ENCODE data around the gene LRRC7. TPM values are rescaled to one million over a fixed set of nuclear protein-coding genes. Genes with fewer than 3 reads are reported as not detected.

Gene LRRC7
- total RNA-seq, 2 donors from 2014 or later: not detected

GRCh38 chr1:69733061-69733460 is 165.3 kb downstream of the LRRC7 start:
- DNase-seq: no peak
- no peaks in the 10 kb centered on the region for H3K27me3 Mint-ChIP-seq

GRCh38 chr1:69737527-69738185 is 169.9 kb downstream of the LRRC7 start:
- Mint-ChIP-seq H3K4me3 (no peak overlapping the region), H3K4me1 (no peaks in the 10 kb centered on the region), H3K27me3 (no peaks in the 10 kb centered on the region), H3K27ac (no peak overlapping the region), H3K36me3 (ENCODE audit: low read depth) (no peaks in the 10 kb centered on the region)
- no peaks in the 10 kb centered on the region for H3K9me3 ChIP-seq (ENCODE audit: control insufficient read depth, low read length, poor library complexity, severe bottlenecking)
- ATAC-seq (no peak), DNase-seq (no peak)

More at GRCh38 chr1:69733061-69733460, 165.3 kb downstream of the LRRC7 start:
- Mint-ChIP-seq H3K4me1 (no peaks in the 10 kb centered on the region), H3K27ac (no peak overlapping the region), H3K4me3 (no peak overlapping the region), H3K36me3 (ENCODE audit: low read depth) (no peaks in the 10 kb centered on the region)
- no peaks in the 10 kb centered on the region for H3K9me3 ChIP-seq (ENCODE audit: control insufficient read depth, low read length, poor library complexity, severe bottlenecking)
- ATAC-seq: no peak

GRCh38 chr1:69738458-69739250 is 170.9 kb downstream of the LRRC7 start:
- H3K27me3 Mint-ChIP-seq: no peaks in the 10 kb centered on the region
- no peak overlapping the region for H3K4me3 Mint-ChIP-seq
- ATAC-seq: no peak
- no peaks in the 10 kb centered on the region for H3K9me3 ChIP-seq (ENCODE audit: control insufficient read depth, low read length, poor library complexity, severe bottlenecking)
- DNase-seq: no peak
- no peaks in the 10 kb centered on the region for H3K4me1 Mint-ChIP-seq
- no peaks in the 10 kb centered on the region for H3K36me3 Mint-ChIP-seq (ENCODE audit: low read depth)
- no peak overlapping the region for H3K27ac Mint-ChIP-seq

GRCh38 chr1:69739251-69739605 is 171.5 kb downstream of the LRRC7 start:
- Mint-ChIP-seq H3K36me3 (ENCODE audit: low read depth) (no peaks in the 10 kb centered on the region), H3K27me3 (no peaks in the 10 kb centered on the region), H3K27ac (no peak overlapping the region), H3K4me1 (no peaks in the 10 kb centered on the region), H3K4me3 (no peak overlapping the region)
- ATAC-seq (no peak), DNase-seq (no peak)
- H3K9me3 ChIP-seq (ENCODE audit: control insufficient read depth, low read length, poor library complexity, severe bottlenecking): no peaks in the 10 kb centered on the region

GRCh38 chr1:69743146-69743545 is 175.4 kb downstream of the LRRC7 start:
- Mint-ChIP-seq H3K27me3 (no peaks in the 10 kb centered on the region), H3K4me1 (no peaks in the 10 kb centered on the region), H3K4me3 (no peak overlapping the region), H3K27ac (no peak overlapping the region), H3K36me3 (ENCODE audit: low read depth) (no peaks in the 10 kb centered on the region)
- no peak for DNase-seq
- no peak for ATAC-seq
- no peaks in the 10 kb centered on the region for H3K9me3 ChIP-seq (ENCODE audit: control insufficient read depth, low read length, poor library complexity, severe bottlenecking)

- no peak for ATAC-seq
- no peak overlapping the region for H3K27ac Mint-ChIP-seq
- H3K4me1 Mint-ChIP-seq: no peaks in the 10 kb centered on the region
- H3K27me3 Mint-ChIP-seq: no peaks in the 10 kb centered on the region
- no peak for DNase-seq
- H3K9me3 ChIP-seq (ENCODE audit: control insufficient read depth, low read length, poor library complexity, severe bottlenecking): no peaks in the 10 kb centered on the region
- H3K4me3 Mint-ChIP-seq: no peak overlapping the region
- H3K36me3 Mint-ChIP-seq (ENCODE audit: low read depth): no peaks in the 10 kb centered on the region
Measured at GRCh38 chr1:69744381-69744780, 176.7 kb downstream of the LRRC7 start.

- ATAC-seq: no peak
- no peak for DNase-seq
- H3K4me1 Mint-ChIP-seq: no peaks in the 10 kb centered on the region
- H3K4me3 Mint-ChIP-seq: no peak overlapping the region
- no peaks in the 10 kb centered on the region for H3K36me3 Mint-ChIP-seq (ENCODE audit: low read depth)
- no peaks in the 10 kb centered on the region for H3K9me3 ChIP-seq (ENCODE audit: control insufficient read depth, low read length, poor library complexity, severe bottlenecking)
- H3K27me3 Mint-ChIP-seq: no peaks in the 10 kb centered on the region
- H3K27ac Mint-ChIP-seq: no peak overlapping the region
Measured at GRCh38 chr1:69747207-69747606, 179.5 kb downstream of the LRRC7 start.

GRCh38 chr1:69750638-69751037 is 182.9 kb downstream of the LRRC7 start:
- H3K9me3 ChIP-seq (ENCODE audit: control insufficient read depth, low read length, poor library complexity, severe bottlenecking): no peaks in the 10 kb centered on the region
- Mint-ChIP-seq H3K27me3 (no peaks in the 10 kb centered on the region), H3K4me3 (no peak overlapping the region), H3K27ac (no peak overlapping the region), H3K4me1 (no peaks in the 10 kb centered on the region), H3K36me3 (ENCODE audit: low read depth) (no peaks in the 10 kb centered on the region)
- no peak for ATAC-seq
- DNase-seq: no peak

- Mint-ChIP-seq H3K4me1 (no peaks in the 10 kb centered on the region), H3K4me3 (no peak overlapping the region), H3K27ac (no peak overlapping the region), H3K36me3 (ENCODE audit: low read depth) (no peaks in the 10 kb centered on the region), H3K27me3 (no peaks in the 10 kb centered on the region)
- DNase-seq: no peak
- no peaks in the 10 kb centered on the region for H3K9me3 ChIP-seq (ENCODE audit: control insufficient read depth, low read length, poor library complexity, severe bottlenecking)
- no peak for ATAC-seq
Measured at GRCh38 chr1:69752831-69753230, 185.1 kb downstream of the LRRC7 start.

GRCh38 chr1:69754521-69754920 is 186.8 kb downstream of the LRRC7 start:
- H3K27ac Mint-ChIP-seq: no peak overlapping the region

GRCh38 chr1:69755647-69756046 is 187.9 kb downstream of the LRRC7 start:
- H3K27me3 Mint-ChIP-seq: no peaks in the 10 kb centered on the region
- H3K27ac Mint-ChIP-seq: no peak overlapping the region

More at GRCh38 chr1:69754521-69754920, 186.8 kb downstream of the LRRC7 start:
- no peaks in the 10 kb centered on the region for H3K9me3 ChIP-seq (ENCODE audit: control insufficient read depth, low read length, poor library complexity, severe bottlenecking)
- Mint-ChIP-seq H3K27me3 (no peaks in the 10 kb centered on the region), H3K4me1 (no peaks in the 10 kb centered on the region), H3K4me3 (no peak overlapping the region), H3K36me3 (ENCODE audit: low read depth) (no peaks in the 10 kb centered on the region)
- DNase-seq: no peak
- no peak for ATAC-seq

GRCh38 chr1:69765951-69766350 is 198.2 kb downstream of the LRRC7 start:
- no peaks in the 10 kb centered on the region for H3K9me3 ChIP-seq (ENCODE audit: control insufficient read depth, low read length, poor library complexity, severe bottlenecking)
- ATAC-seq: no peak
- Mint-ChIP-seq H3K4me3 (no peak overlapping the region), H3K4me1 (no peaks in the 10 kb centered on the region), H3K36me3 (ENCODE audit: low read depth) (no peaks in the 10 kb centered on the region), H3K27me3 (no peaks in the 10 kb centered on the region), H3K27ac (no peak overlapping the region)
- no peak for DNase-seq

More at GRCh38 chr1:69755647-69756046, 187.9 kb downstream of the LRRC7 start:
- no peak overlapping the region for H3K4me3 Mint-ChIP-seq
- H3K36me3 Mint-ChIP-seq (ENCODE audit: low read depth): no peaks in the 10 kb centered on the region
- no peaks in the 10 kb centered on the region for H3K9me3 ChIP-seq (ENCODE audit: control insufficient read depth, low read length, poor library complexity, severe bottlenecking)
- no peak for ATAC-seq
- no peak for DNase-seq
- no peaks in the 10 kb centered on the region for H3K4me1 Mint-ChIP-seq

GRCh38 chr1:69766431-69767180 is 198.9 kb downstream of the LRRC7 start:
- no peak for ATAC-seq
- Mint-ChIP-seq H3K36me3 (ENCODE audit: low read depth) (no peaks in the 10 kb centered on the region), H3K4me1 (no peaks in the 10 kb centered on the region), H3K27ac (no peak overlapping the region), H3K4me3 (no peak overlapping the region), H3K27me3 (no peaks in the 10 kb centered on the region)
- no peaks in the 10 kb centered on the region for H3K9me3 ChIP-seq (ENCODE audit: control insufficient read depth, low read length, poor library complexity, severe bottlenecking)
- no peak for DNase-seq
